IMR-90 (cell line): ENCODE results near the gene EXOC6B. TPM values are rescaled to one million over a fixed set of nuclear protein-coding genes. Genes with fewer than 3 reads are reported as not detected.

Experiments
- ATAC-seq: fragments of 200-7000 bp; cut with Tn5 transposase; 2 replicates; pipeline ENCODE4 v1.9.1; 2020; ENCODE audit warnings: low read depth, mild to moderate bottlenecking, moderate library complexity
- BruUV-seq: library from RNA; stranded (reverse); fragments of 400-500 nt; replicated peaks from 2 replicates; lab custom pipeline; 2021; lab: Mats Ljungman, UMichigan
- CTCF ChIA-PET: fragments of 300-600 bp; formaldehyde crosslinking; extraction: SDS; loops from one replicate; lab custom pipeline; 2021; ENCODE audit warnings: antibody characterized with exemption; lab: Yijun Ruan, JAX
- POLR2A ChIA-PET: fragments of 300-600 bp; sonication (Branson Sonifier 250); formaldehyde crosslinking; loops from one replicate; lab custom pipeline; 2022; ENCODE audit warnings: antibody characterized with exemption; ENCODE audit not compliant: unreplicated experiment; lab: Charles Lee
- DNase-seq: peaks from one replicate; pipeline ENCODE4 v3.0.0; 2013
- H2AFZ ChIP-seq: replicated peaks from 2 replicates; pipeline ENCODE3; 2013; ENCODE audit warnings: low read length, mild to moderate bottlenecking; ENCODE audit not compliant: poor library complexity
- H2AK5ac ChIP-seq: 2 replicates; pipeline ENCODE4 v1.6.1; 2013; ENCODE audit warnings: low read depth, low read length, inconsistent platforms
- H2AK9ac ChIP-seq: replicated peaks from 2 replicates; pipeline ENCODE3; 2013; ENCODE audit warnings: mild to moderate bottlenecking, low read depth, low read length, moderate library complexity; ENCODE audit not compliant: poor library complexity
- H2BK120ac ChIP-seq: 2 replicates; pipeline ENCODE4 v1.6.1; 2013; ENCODE audit warnings: low read depth, low read length, inconsistent platforms
- H2BK15ac ChIP-seq: 3 replicates; pipeline ENCODE4 v1.6.1; 2013; ENCODE audit warnings: low read depth, low read length, inconsistent platforms
- H2BK20ac ChIP-seq: 2 replicates; pipeline ENCODE4 v1.6.1; 2013; ENCODE audit warnings: low read depth, mild to moderate bottlenecking, inconsistent platforms, low read length, moderate library complexity
- H2BK5ac ChIP-seq: 2 replicates; pipeline ENCODE4 v1.6.1; 2013; ENCODE audit warnings: mild to moderate bottlenecking, low read depth, low read length, inconsistent platforms; ENCODE audit not compliant: poor library complexity, severe bottlenecking
- H3K14ac ChIP-seq: replicated peaks from 2 replicates; pipeline ENCODE4 v1.6.1; 2013; ENCODE audit warnings: low read depth, low read length, inconsistent platforms
- H3K18ac ChIP-seq: 2 replicates; pipeline ENCODE4 v1.6.1; 2013; ENCODE audit warnings: low read depth, low read length, control low read depth
- H3K23ac ChIP-seq: 2 replicates; pipeline ENCODE4 v1.6.1; 2013; ENCODE audit warnings: low read depth, low read length, inconsistent platforms
- H3K27ac ChIP-seq: 2 replicates; pipeline ENCODE4 v1.5.1; 2013; ENCODE audit warnings: mild to moderate bottlenecking, control low read depth, low read length; ENCODE audit not compliant: insufficient read depth
- H3K27me3 ChIP-seq: 2 replicates; pipeline ENCODE4 v1.6.1; 2013; ENCODE audit warnings: low read length; ENCODE audit not compliant: control insufficient read depth, insufficient read depth
- H3K36me3 ChIP-seq: 2 replicates; pipeline ENCODE4 v1.6.1; 2013; ENCODE audit warnings: low read length, mixed read lengths; ENCODE audit not compliant: control insufficient read depth, insufficient read depth
- H3K4ac ChIP-seq: 2 replicates; pipeline ENCODE4 v1.6.1; 2013; ENCODE audit warnings: low read depth, low read length, inconsistent platforms
- H3K4me1 ChIP-seq: 2 replicates; pipeline ENCODE4 v1.6.1; 2013; ENCODE audit warnings: low read length, mixed read lengths; ENCODE audit not compliant: control insufficient read depth, insufficient read depth
- H3K4me2 ChIP-seq: 2 replicates; pipeline ENCODE4 v1.6.1; 2013; ENCODE audit warnings: low read depth, mild to moderate bottlenecking, control low read depth, low read length, moderate library complexity
- H3K4me3 ChIP-seq: 2 replicates; pipeline ENCODE4 v1.5.1; 2013; ENCODE audit warnings: low read depth, mild to moderate bottlenecking, control low read depth, low read length, moderate library complexity; ENCODE audit not compliant: insufficient read depth
- H3K56ac ChIP-seq: 2 replicates; pipeline ENCODE4 v1.6.1; 2013; ENCODE audit warnings: low read length, inconsistent platforms; ENCODE audit not compliant: insufficient read depth; ENCODE audit errors: extremely low read depth
- H3K79me1 ChIP-seq, 2 experiments: 2 replicates each; pipeline ENCODE4 v1.6.1; 2013; ENCODE audit warnings: low read length in 2 of 2, inconsistent platforms in 1 of 2, low read depth in 1 of 2
- H3K9ac ChIP-seq: 2 replicates; pipeline ENCODE4 v1.6.1; 2013; ENCODE audit warnings: low read depth, low read length, control low read depth
- H3K9me1 ChIP-seq: 2 replicates; pipeline ENCODE4 v1.6.1; 2013; ENCODE audit warnings: low read length, inconsistent platforms; ENCODE audit not compliant: insufficient read depth
- H3K9me3 ChIP-seq: 2 replicates; pipeline ENCODE4 v1.6.1; 2013; ENCODE audit warnings: low read length; ENCODE audit not compliant: control insufficient read depth, insufficient read depth
- H4K20me1 ChIP-seq: 2 replicates; pipeline ENCODE4 v1.6.1; 2013; ENCODE audit warnings: low read length, inconsistent platforms; ENCODE audit not compliant: insufficient read depth
- H4K5ac ChIP-seq: 2 replicates; pipeline ENCODE4 v1.6.1; 2013; ENCODE audit warnings: mild to moderate bottlenecking, low read depth, low read length, control low read depth
- H4K8ac ChIP-seq, 2 experiments: 2 replicates each; pipeline ENCODE4 v1.6.1; 2013; ENCODE audit warnings: low read depth in 2 of 2, low read length in 2 of 2, control low read depth in 1 of 2, inconsistent platforms in 1 of 2
- H4K91ac ChIP-seq: 2 replicates; pipeline ENCODE4 v1.6.1; 2013; ENCODE audit warnings: low read depth, low read length, inconsistent platforms; ENCODE audit not compliant: insufficient read depth
- BHLHE40 ChIP-seq: fragments of 150-350 bp; IDR thresholded peaks from 2 replicates; pipeline ENCODE4 v1.6.1; 2016; ENCODE audit warnings: mild to moderate bottlenecking, low read depth, low read length
- CEBPB ChIP-seq: IDR thresholded peaks from 2 replicates; pipeline ENCODE4 v1.6.1; 2012; ENCODE audit warnings: low read depth, low read length, improper control_type of control experiment
- CHD1 ChIP-seq: IDR thresholded peaks from 2 replicates; pipeline ENCODE4 v1.6.1; 2012; ENCODE audit warnings: low read depth, low read length, improper control_type of control experiment
- FOS ChIP-seq: fragments of 150-350 bp; IDR thresholded peaks from 2 replicates; pipeline ENCODE4 v1.6.1; 2016; ENCODE audit warnings: low read depth, low read length
- MAFK ChIP-seq: IDR thresholded peaks from 2 replicates; pipeline ENCODE4 v1.6.1; 2012; ENCODE audit warnings: low read depth, low read length, improper control_type of control experiment
- MAZ ChIP-seq: IDR thresholded peaks from 2 replicates; pipeline ENCODE4 v1.6.1; 2012; ENCODE audit warnings: low read depth, mild to moderate bottlenecking, low read length, improper control_type of control experiment, moderate library complexity, borderline replicate concordance
- MXI1 ChIP-seq: IDR thresholded peaks from 2 replicates; pipeline ENCODE4 v1.6.1; 2012; ENCODE audit warnings: low read depth, mild to moderate bottlenecking, low read length, moderate library complexity, borderline replicate concordance
- NFE2L2 ChIP-seq: fragments of 150-350 bp; IDR thresholded peaks from 2 replicates; pipeline ENCODE4 v1.6.1; 2016; ENCODE audit warnings: low read depth, mild to moderate bottlenecking, low read length
- POLR2A ChIP-seq: IDR thresholded peaks from 2 replicates; pipeline ENCODE4 v1.6.1; 2012; ENCODE audit warnings: mild to moderate bottlenecking, low read depth, low read length
- RAD21 ChIP-seq: IDR thresholded peaks from 2 replicates; pipeline ENCODE4 v1.6.1; 2012; ENCODE audit warnings: low read length, improper control_type of control experiment
- RCOR1 ChIP-seq: IDR thresholded peaks from 2 replicates; pipeline ENCODE4 v1.6.1; 2012; ENCODE audit warnings: mild to moderate bottlenecking, low read length, improper control_type of control experiment; ENCODE audit not compliant: insufficient replicate concordance
- RFX5 ChIP-seq: IDR thresholded peaks from 2 replicates; pipeline ENCODE4 v1.8.0; 2012; ENCODE audit warnings: low read depth, mild to moderate bottlenecking, low read length, moderate library complexity
- SMC3 ChIP-seq: fragments of 150-350 bp; IDR thresholded peaks from 2 replicates; pipeline ENCODE4 v1.6.1; 2016; ENCODE audit warnings: low read depth, mild to moderate bottlenecking, antibody characterized with exemption, low read length, moderate library complexity
- WGBS, 2 experiments: methylation state at CpG; one replicate each; pipeline versions ENCODE4 v1.1.5 to v1.1.7; 2013; ENCODE audit warnings: missing lambda C conversion rate in 2 of 2; ENCODE audit not compliant: insufficient read length in 1 of 2; ENCODE audit errors: extremely low coverage in 2 of 2; 5-methylcytosine and 5-hydroxymethylcytosine counted together
- dilution Hi-C: fragments of 300-500 bp; cut with HindIII; formaldehyde crosslinking; loops from one replicate; pipeline ENCODE4 v1.14.3; 2018; ENCODE audit warnings: low sequenced_read_pairs; ENCODE audit not compliant: unreplicated experiment
- in situ Hi-C: fragments of 300-500 bp; cut with MboI; formaldehyde crosslinking; loops from 3 replicates; pipeline ENCODE4 v1.14.3; 2019; ENCODE audit warnings: low sequenced_read_pairs, inconsistent platforms, mixed read lengths
- intact Hi-C: fragments of 100-400 bp; cut with micrococcal nuclease; formaldehyde crosslinking; loops from 2 replicates; pipeline ENCODE4 v1.10.0; 2022
- polyA plus RNA-seq, 3 experiments: library from polyadenylated mRNA; depleted of rRNA; stranded (reverse); fragments of >200 nt; gene quantifications; 2 replicates each; pipeline ENCODE4 v1.2.3, GENCODE V29; 2012; ENCODE audit warnings: low replicate concordance in 1 of 3
- total RNA-seq: library from RNA; depleted of rRNA; stranded (reverse); fragments of >200 nt; gene quantifications from 2 replicates; pipeline ENCODE4 v1.2.3, GENCODE V29; 2012
- TF ChIP-seq, protein P1 (sequence below): fragments of 150-350 bp; IDR thresholded peaks from 2 replicates; pipeline ENCODE4 v1.6.1; 2017; ENCODE audit warnings: mild to moderate bottlenecking, antibody characterized with exemption, low read length, low read depth
- TF ChIP-seq, protein P2 (sequence below): conservative IDR thresholded peaks from 2 replicates; pipeline ENCODE4 v1.5.1; 2012; ENCODE audit warnings: mild to moderate bottlenecking, low read depth, low read length, improper control_type of control experiment
- TF ChIP-seq, protein P3 (sequence below): fragments of 150-350 bp; IDR thresholded peaks from 2 replicates; pipeline ENCODE4 v1.6.1; 2016; ENCODE audit warnings: low read depth, mild to moderate bottlenecking, low read length, moderate library complexity, borderline replicate concordance

EXOC6B gene
- total and polyA plus RNA-seq, 2 of the 4 experiments (the other 2 are of a cell fraction), result 10.2 to 29.4 TPM

DNA sequence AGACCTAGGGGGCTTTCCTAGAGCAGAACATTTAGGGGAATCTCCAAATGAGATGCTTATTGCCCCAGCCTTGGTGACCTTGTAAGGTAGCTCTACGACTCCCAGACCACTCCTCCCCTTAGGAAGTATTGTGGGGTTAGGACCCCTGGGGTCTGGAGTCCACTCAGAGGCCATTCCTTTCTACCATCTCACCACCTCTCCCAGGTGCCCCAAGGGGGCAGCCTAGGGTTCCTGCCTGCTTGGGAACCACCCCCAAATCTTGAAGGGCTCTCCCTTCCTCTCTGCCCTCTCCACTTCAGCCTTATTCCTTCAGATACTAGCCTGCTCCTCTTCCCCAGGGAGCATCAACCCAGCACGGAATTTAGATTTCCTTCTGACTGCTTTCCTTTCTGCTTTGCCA is 17.5 kb upstream of the EXOC6B start:
- H3K27me3 ChIP-seq, result peaks cover 13% of the 10 kb centered on the region
- no peak for TF ChIP-seq MXI1
- TF ChIP-seq RCOR1, result no peak
- TF ChIP-seq POLR2A, result no peak
- TF ChIP-seq, protein P1, sequence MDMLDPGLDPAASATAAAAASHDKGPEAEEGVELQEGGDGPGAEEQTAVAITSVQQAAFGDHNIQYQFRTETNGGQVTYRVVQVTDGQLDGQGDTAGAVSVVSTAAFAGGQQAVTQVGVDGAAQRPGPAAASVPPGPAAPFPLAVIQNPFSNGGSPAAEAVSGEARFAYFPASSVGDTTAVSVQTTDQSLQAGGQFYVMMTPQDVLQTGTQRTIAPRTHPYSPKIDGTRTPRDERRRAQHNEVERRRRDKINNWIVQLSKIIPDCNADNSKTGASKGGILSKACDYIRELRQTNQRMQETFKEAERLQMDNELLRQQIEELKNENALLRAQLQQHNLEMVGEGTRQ, result no peak
- no peak for TF ChIP-seq RAD21
- TF ChIP-seq CEBPB, result no peak
- TF ChIP-seq, protein P2, sequence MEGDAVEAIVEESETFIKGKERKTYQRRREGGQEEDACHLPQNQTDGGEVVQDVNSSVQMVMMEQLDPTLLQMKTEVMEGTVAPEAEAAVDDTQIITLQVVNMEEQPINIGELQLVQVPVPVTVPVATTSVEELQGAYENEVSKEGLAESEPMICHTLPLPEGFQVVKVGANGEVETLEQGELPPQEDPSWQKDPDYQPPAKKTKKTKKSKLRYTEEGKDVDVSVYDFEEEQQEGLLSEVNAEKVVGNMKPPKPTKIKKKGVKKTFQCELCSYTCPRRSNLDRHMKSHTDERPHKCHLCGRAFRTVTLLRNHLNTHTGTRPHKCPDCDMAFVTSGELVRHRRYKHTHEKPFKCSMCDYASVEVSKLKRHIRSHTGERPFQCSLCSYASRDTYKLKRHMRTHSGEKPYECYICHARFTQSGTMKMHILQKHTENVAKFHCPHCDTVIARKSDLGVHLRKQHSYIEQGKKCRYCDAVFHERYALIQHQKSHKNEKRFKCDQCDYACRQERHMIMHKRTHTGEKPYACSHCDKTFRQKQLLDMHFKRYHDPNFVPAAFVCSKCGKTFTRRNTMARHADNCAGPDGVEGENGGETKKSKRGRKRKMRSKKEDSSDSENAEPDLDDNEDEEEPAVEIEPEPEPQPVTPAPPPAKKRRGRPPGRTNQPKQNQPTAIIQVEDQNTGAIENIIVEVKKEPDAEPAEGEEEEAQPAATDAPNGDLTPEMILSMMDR, result no peak
- no peak for TF ChIP-seq FOS
- TF ChIP-seq, protein P3, sequence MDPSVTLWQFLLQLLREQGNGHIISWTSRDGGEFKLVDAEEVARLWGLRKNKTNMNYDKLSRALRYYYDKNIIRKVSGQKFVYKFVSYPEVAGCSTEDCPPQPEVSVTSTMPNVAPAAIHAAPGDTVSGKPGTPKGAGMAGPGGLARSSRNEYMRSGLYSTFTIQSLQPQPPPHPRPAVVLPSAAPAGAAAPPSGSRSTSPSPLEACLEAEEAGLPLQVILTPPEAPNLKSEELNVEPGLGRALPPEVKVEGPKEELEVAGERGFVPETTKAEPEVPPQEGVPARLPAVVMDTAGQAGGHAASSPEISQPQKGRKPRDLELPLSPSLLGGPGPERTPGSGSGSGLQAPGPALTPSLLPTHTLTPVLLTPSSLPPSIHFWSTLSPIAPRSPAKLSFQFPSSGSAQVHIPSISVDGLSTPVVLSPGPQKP, result no peak
- no peak for TF ChIP-seq RFX5
- TF ChIP-seq MAZ, result no peak
- TF ChIP-seq SMC3, result no peak
- TF ChIP-seq CHD1, result no peak
- no peak for TF ChIP-seq MAFK
- no peak for TF ChIP-seq BHLHE40
- TF ChIP-seq NFE2L2, result no peak
- no peak overlapping the region for H2BK5ac ChIP-seq
- no peak overlapping the region for H3K23ac ChIP-seq
- no peak overlapping the region for H3K4ac ChIP-seq
- no peaks in the 10 kb centered on the region for H4K20me1 ChIP-seq
- no peak overlapping the region for H3K56ac ChIP-seq
- H3K14ac ChIP-seq, result no peak overlapping the region
- no peak overlapping the region for H3K9ac ChIP-seq
- dilution Hi-C loops, result no loop called here
- ChIA-PET POLR2A (no interaction called here), CTCF (no interaction called here)
- no peak overlapping the region for H2BK20ac ChIP-seq
- H3K9me3 ChIP-seq, result no peaks in the 10 kb centered on the region
- no peak overlapping the region for H2AFZ ChIP-seq
- DNase-seq, result no peak
- H3K4me2 ChIP-seq, result no peak overlapping the region
- no peak overlapping the region for H4K8ac ChIP-seq
- no CpG with 5 or more reads among the region's 2 CpGs for WGBS, 2 experiments
- no peak overlapping the region for H3K18ac ChIP-seq
- H2AK9ac ChIP-seq, result no peak overlapping the region
- no TSS peak for BruUV-seq
- no peak overlapping the region for H3K4me3 ChIP-seq
- ATAC-seq, result no peak
- H3K27ac ChIP-seq, result no peak overlapping the region
- no peak overlapping the region for H2BK15ac ChIP-seq
- H3K9me1 ChIP-seq, result no peaks in the 10 kb centered on the region
- intact Hi-C loops, result no loop called here
- no peaks in the 10 kb centered on the region for H3K36me3 ChIP-seq
- H4K5ac ChIP-seq, result no peak overlapping the region
- no peaks in the 10 kb centered on the region for H3K79me1 ChIP-seq
- H3K4me1 ChIP-seq, result no peaks in the 10 kb centered on the region
- in situ Hi-C loops, result no loop called here
- H4K91ac ChIP-seq, result no peak overlapping the region
- H2AK5ac ChIP-seq, result no peak overlapping the region
- H2BK120ac ChIP-seq, result no peak overlapping the region
